OCI-LY3 (cell line): Measurements from ENCODE around the gene CBX4.

Experiments
- H2AFZ ChIP-seq: fragments of 200-600, 300-600 bp; shearing (Covaris generic); 2 replicates; pipeline ENCODE4 v1.6.0; 2014; ENCODE audit warnings: antibody characterized with exemption, low read depth, low read length
- H3K27ac ChIP-seq: fragments of 200-600, 300-600 bp; sonication (generic); 2 replicates; pipeline ENCODE4 v1.5.1; 2014; ENCODE audit warnings: mild to moderate bottlenecking, low read length, moderate library complexity, mixed read lengths
- H3K27me3 ChIP-seq: fragments of 200-600, 300-600 bp; sonication (generic); 2 replicates; pipeline ENCODE4 v1.6.1; 2014; ENCODE audit warnings: low read depth, low read length, mixed read lengths
- H3K36me3 ChIP-seq: fragments of 200-600, 300-600 bp; sonication (generic); replicated peaks from 2 replicates; pipeline ENCODE3; 2014; ENCODE audit warnings: low read depth, low read length, mixed read lengths
- H3K4me1 ChIP-seq: fragments of 300-600, 200-600 bp; sonication (generic); 2 replicates; pipeline ENCODE4 v1.6.1; 2014; ENCODE audit warnings: low read length, mixed read lengths
- H3K4me2 ChIP-seq: fragments of 200-600, 300-600 bp; sonication (generic); 2 replicates; pipeline ENCODE4 v1.6.1; 2014; ENCODE audit warnings: low read length, mixed read lengths
- H3K4me3 ChIP-seq: fragments of 300-600, 200-600 bp; sonication (generic); 2 replicates; pipeline ENCODE4 v1.5.1; 2014; ENCODE audit warnings: antibody characterized with exemption, mild to moderate bottlenecking, low read length, moderate library complexity
- H3K79me2 ChIP-seq: fragments of 300-600, 200-600 bp; shearing (Covaris generic); 2 replicates; pipeline ENCODE4 v1.6.1; 2014; ENCODE audit warnings: mild to moderate bottlenecking, low read length, mixed read lengths
- H3K9ac ChIP-seq: fragments of 300-600, 200-600 bp; shearing (Covaris generic); 2 replicates; pipeline ENCODE4 v1.6.0; 2014; ENCODE audit warnings: mild to moderate bottlenecking, low read length, moderate library complexity
- H3K9me3 ChIP-seq: fragments of 200-600, 300-600 bp; shearing (Covaris generic); 2 replicates; pipeline ENCODE4 v1.6.1; 2014; ENCODE audit warnings: low read length, mixed read lengths; ENCODE audit not compliant: insufficient read depth
- H4K20me1 ChIP-seq: fragments of 200-600, 300-600 bp; sonication (generic); 2 replicates; pipeline ENCODE4 v1.6.1; 2016; ENCODE audit warnings: low read length, mixed read lengths; ENCODE audit not compliant: insufficient read depth
- EZH2phosphoT487 ChIP-seq: fragments of 200-600 bp; shearing (Covaris generic); IDR thresholded peaks from 2 replicates; pipeline ENCODE4 v1.6.1; 2018; ENCODE audit warnings: antibody characterized with exemption, mixed run types, low read depth
- TF ChIP-seq, protein P1 (sequence below): fragments of 200-600, 300-600 bp; sonication (generic); IDR thresholded peaks from 2 replicates; pipeline ENCODE4 v1.5.1; 2014; ENCODE audit warnings: antibody characterized with exemption, low read length, low read depth

CBX4 gene

DNA sequence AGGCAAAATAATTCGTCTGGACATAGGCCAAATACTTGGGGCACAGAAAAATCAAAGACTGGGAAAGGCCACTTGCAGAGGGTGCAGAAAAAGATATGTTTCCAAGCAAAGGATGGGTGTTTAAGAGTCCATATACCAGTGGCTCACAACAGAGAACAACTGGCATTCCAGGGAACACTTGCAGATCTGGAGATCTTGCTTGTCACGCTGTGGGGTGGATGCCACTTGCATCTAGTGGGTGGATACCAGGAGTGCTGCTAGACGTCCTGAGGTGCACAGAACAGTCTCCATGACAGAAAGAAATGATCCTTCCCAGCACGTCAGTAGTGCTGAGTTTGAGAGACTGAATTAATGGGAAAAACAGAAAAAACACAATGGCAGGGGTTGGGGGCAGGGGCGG lies 50.8 kb downstream of the CBX4 start:
- peaks cover 22% of the 10 kb centered on the region for H3K36me3 ChIP-seq
- no peak overlapping the region for H3K4me2 ChIP-seq
- H3K4me3 ChIP-seq, result no peak overlapping the region
- no peaks in the 10 kb centered on the region for H3K4me1 ChIP-seq
- H3K9me3 ChIP-seq, result no peaks in the 10 kb centered on the region
- H3K79me2 ChIP-seq, result no peaks in the 10 kb centered on the region
- no peak for TF ChIP-seq EZH2phosphoT487
- TF ChIP-seq, protein P1, sequence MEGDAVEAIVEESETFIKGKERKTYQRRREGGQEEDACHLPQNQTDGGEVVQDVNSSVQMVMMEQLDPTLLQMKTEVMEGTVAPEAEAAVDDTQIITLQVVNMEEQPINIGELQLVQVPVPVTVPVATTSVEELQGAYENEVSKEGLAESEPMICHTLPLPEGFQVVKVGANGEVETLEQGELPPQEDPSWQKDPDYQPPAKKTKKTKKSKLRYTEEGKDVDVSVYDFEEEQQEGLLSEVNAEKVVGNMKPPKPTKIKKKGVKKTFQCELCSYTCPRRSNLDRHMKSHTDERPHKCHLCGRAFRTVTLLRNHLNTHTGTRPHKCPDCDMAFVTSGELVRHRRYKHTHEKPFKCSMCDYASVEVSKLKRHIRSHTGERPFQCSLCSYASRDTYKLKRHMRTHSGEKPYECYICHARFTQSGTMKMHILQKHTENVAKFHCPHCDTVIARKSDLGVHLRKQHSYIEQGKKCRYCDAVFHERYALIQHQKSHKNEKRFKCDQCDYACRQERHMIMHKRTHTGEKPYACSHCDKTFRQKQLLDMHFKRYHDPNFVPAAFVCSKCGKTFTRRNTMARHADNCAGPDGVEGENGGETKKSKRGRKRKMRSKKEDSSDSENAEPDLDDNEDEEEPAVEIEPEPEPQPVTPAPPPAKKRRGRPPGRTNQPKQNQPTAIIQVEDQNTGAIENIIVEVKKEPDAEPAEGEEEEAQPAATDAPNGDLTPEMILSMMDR, result no peak
- no peaks in the 10 kb centered on the region for H3K27me3 ChIP-seq
- no peak overlapping the region for H3K9ac ChIP-seq
- no peak overlapping the region for H3K27ac ChIP-seq
- H2AFZ ChIP-seq, result no peak overlapping the region
- no peaks in the 10 kb centered on the region for H4K20me1 ChIP-seq

DNA sequence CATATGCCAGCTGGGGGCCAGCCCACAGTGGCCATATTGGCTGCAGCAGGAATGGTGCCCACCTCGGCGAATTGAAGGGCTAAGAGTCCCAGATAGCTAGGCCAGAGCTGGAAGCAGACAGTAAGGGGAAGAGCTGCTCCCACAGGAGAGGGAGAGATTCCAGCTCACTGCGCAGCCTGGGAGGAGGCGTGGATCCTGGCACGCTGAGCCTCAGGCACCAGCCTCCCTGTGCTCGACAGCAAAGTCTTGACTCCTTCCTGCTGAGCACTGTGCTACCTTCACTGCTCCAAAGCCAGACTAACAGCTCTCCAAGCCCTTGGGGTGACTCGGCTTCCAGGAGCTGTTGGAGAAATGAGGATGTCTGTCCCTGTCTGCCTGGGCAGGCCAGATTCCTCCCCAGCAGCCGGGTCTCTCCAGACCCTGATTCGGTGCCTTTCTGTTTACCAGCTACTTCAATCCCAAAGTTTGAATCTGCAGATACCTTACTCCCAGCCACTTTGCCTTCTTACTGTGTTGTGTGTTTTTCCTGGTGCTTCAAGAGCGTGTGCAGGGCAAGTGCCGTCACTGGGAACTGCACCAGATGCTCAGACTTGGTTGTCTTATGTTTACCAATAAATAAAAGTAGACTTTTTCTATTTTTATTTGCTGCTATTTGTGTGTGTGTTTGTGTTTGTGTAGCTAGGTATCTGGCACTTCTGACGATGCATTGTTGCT lies 52.2 kb downstream of the CBX4 start:
- no peaks in the 10 kb centered on the region for H3K9me3 ChIP-seq
- H3K27ac ChIP-seq, result no peak overlapping the region
- TF ChIP-seq EZH2phosphoT487, result no peak
- TF ChIP-seq, protein P1, result no peak
- peaks cover 25% of the 10 kb centered on the region for H3K36me3 ChIP-seq
- H4K20me1 ChIP-seq, result no peaks in the 10 kb centered on the region; the same call in 1 of the 2 replicates
- H2AFZ ChIP-seq, result no peak overlapping the region
- no peaks in the 10 kb centered on the region for H3K79me2 ChIP-seq
- no peak overlapping the region for H3K9ac ChIP-seq
- H3K4me3 ChIP-seq, result no peak overlapping the region
- no peaks in the 10 kb centered on the region for H3K4me1 ChIP-seq
- H3K27me3 ChIP-seq, result no peaks in the 10 kb centered on the region
- no peak overlapping the region for H3K4me2 ChIP-seq

DNA sequence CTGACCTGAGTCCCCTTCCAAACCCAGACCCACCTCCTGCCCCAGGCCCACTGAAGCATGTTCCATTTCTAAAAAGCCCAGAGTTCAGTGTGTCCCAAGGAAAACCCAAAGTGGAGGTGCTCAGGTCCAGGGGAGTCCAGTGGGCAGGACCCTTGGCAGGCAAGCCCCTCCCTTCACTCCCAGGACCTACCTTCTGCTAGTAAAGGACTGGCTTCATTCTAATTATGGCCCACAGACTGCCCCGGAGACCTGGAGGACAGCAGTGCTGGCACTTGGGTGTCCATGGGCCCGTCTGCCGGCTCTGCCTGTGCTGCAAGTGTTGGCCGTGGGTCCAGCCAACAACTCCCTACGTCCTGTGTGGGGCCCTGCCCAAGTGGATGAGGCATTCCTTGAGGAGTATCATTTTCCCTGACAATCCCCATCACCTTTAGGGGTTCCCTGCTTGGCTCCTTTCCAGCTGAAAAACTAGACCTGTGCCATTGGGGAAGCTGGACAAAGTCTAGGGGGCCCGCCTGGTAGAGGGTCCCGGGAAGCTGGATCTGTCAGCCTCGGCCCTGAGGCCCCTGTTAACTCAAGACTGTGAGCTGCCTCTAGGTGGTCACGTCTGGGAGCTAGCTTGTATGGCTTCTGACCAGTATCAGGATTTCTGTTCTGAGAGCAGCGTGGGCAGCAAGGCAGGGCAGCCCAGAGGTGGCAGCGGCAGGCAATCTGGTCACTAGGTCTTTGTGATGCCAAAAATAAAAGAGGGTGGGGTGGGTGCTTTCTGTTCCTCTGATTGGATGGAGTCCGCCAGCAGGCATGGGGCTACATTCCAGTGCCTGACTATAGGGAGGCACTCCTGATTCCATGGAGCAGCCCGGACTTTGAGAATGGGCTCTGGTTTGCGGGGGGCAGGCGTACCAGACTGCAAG lies 53.1 kb downstream of the CBX4 start:
- Histone ChIP-seq H3K27me3 (no peaks in the 10 kb centered on the region), H3K9me3 (no peaks in the 10 kb centered on the region)
- no peak for TF ChIP-seq EZH2phosphoT487
- TF ChIP-seq, protein P1, result no peak

More for the DNA sequence above, 53.1 kb downstream of the CBX4 start:
- Histone ChIP-seq H3K4me1 (no peaks in the 10 kb centered on the region), H4K20me1 (no peaks in the 10 kb centered on the region; the same call in 1 of the 2 replicates), H2AFZ (no peak overlapping the region), H3K36me3 (peaks cover 27% of the 10 kb centered on the region), H3K4me3 (no peak overlapping the region), H3K79me2 (no peaks in the 10 kb centered on the region), H3K4me2 (no peak overlapping the region), H3K27ac (no peak overlapping the region), H3K9ac (no peak overlapping the region)
